ENCODE data around the gene BAZ1B.

- TF ChIP-seq GATA3 (IDR thresholded peaks at IDR 0.05; ENCODE audit: low read depth, low read length), result no peak
- TF ChIP-seq GATA2 (IDR thresholded peaks at IDR 0.05; ENCODE audit: low read depth, low read length), result no peak
Observed at GRCh38 chr7:73532224-73532623, 10.1 kb upstream of the BAZ1B start.
